Astrocyte (in vitro differentiated cells and primary cell): ENCODE measurements around the gene ZNF740. TPM values are rescaled to one million over a fixed set of nuclear protein-coding genes. Genes with fewer than 3 reads are reported as not detected.

Experiments
- DNase-seq: peaks from one replicate; pipeline ENCODE4 v3.0.0-alpha.2; 2010; ENCODE audit warnings: low read depth
- FAIRE-seq: peaks from 2 replicates; lab custom pipeline; 2011; peaks lifted over from hg19 to GRCh38; lab: Jason Lieb, UNC
- H2AFZ ChIP-seq: 2 replicates; pipeline ENCODE4 v1.6.0; 2012; ENCODE audit warnings: low read depth, low read length, inconsistent platforms
- H3K27ac ChIP-seq: 2 replicates; pipeline ENCODE4 v1.5.1; 2011; ENCODE audit warnings: low read depth, low read length, inconsistent platforms
- H3K27me3 ChIP-seq: 2 replicates; pipeline ENCODE4 v1.6.0; 2011; ENCODE audit warnings: low read length, inconsistent platforms; ENCODE audit not compliant: insufficient read depth
- H3K36me3 ChIP-seq: 2 replicates; pipeline ENCODE4 v1.5.1; 2011; ENCODE audit warnings: low read length, inconsistent platforms; ENCODE audit not compliant: insufficient read depth
- H3K4me1 ChIP-seq: 2 replicates; pipeline ENCODE4 v1.5.1; 2011; ENCODE audit warnings: low read length, inconsistent platforms; ENCODE audit not compliant: insufficient read depth
- H3K4me2 ChIP-seq: 2 replicates; pipeline ENCODE4 v1.6.0; 2012; ENCODE audit warnings: low read length, inconsistent platforms
- H3K4me3 ChIP-seq: 2 replicates; pipeline ENCODE4 v1.5.1; 2011; ENCODE audit warnings: low read depth, mild to moderate bottlenecking, low read length, inconsistent platforms; ENCODE audit not compliant: insufficient read depth
- H3K79me2 ChIP-seq: 2 replicates; pipeline ENCODE4 v1.6.0; 2012; ENCODE audit warnings: mild to moderate bottlenecking, low read length, inconsistent platforms; ENCODE audit not compliant: insufficient read depth
- H3K9ac ChIP-seq: 2 replicates; pipeline ENCODE4 v1.6.0; 2012; ENCODE audit warnings: mild to moderate bottlenecking, low read length, inconsistent platforms
- H3K9me3 ChIP-seq: 2 replicates; pipeline ENCODE4 v1.5.1; 2012; ENCODE audit warnings: low read depth, mild to moderate bottlenecking, low read length, inconsistent platforms; ENCODE audit not compliant: insufficient read depth
- H4K20me1 ChIP-seq: 2 replicates; pipeline ENCODE4 v1.6.0; 2012; ENCODE audit warnings: low read length, inconsistent platforms; ENCODE audit not compliant: insufficient read depth
- H3K27ac Mint-ChIP-seq: one replicate; pipeline ENCODE4 v1.8.0; 2021; ENCODE audit warnings: mild to moderate bottlenecking, mixed read lengths; ENCODE audit not compliant: unreplicated experiment
- H3K27me3 Mint-ChIP-seq: one replicate; pipeline ENCODE4 v1.8.0; 2021; ENCODE audit warnings: low read depth, mixed read lengths; ENCODE audit not compliant: unreplicated experiment
- H3K36me3 Mint-ChIP-seq: one replicate; pipeline ENCODE4 v1.8.0; 2021; ENCODE audit warnings: low read depth, mixed read lengths; ENCODE audit not compliant: unreplicated experiment
- H3K4me1 Mint-ChIP-seq: one replicate; pipeline ENCODE4 v1.8.0; 2021; ENCODE audit warnings: low read depth, mixed read lengths; ENCODE audit not compliant: unreplicated experiment
- H3K4me3 Mint-ChIP-seq: one replicate; pipeline ENCODE4 v1.8.0; 2021; ENCODE audit warnings: mild to moderate bottlenecking, moderate library complexity, mixed read lengths; ENCODE audit not compliant: unreplicated experiment
- H3K9me3 Mint-ChIP-seq: one replicate; pipeline ENCODE4 v1.8.0; 2021; ENCODE audit warnings: mild to moderate bottlenecking, mixed read lengths; ENCODE audit not compliant: unreplicated experiment
- EZH2 ChIP-seq: IDR thresholded peaks from 2 replicates; pipeline ENCODE4 v1.6.1; 2012; ENCODE audit warnings: mild to moderate bottlenecking, low read length, inconsistent platforms; ENCODE audit not compliant: insufficient read depth
- total RNA-seq: library from RNA; stranded (reverse); gene quantifications from 2 replicates; pipeline ENCODE4 v1.2.1, GENCODE V29; 2021
- TF ChIP-seq, protein P1 (sequence below): IDR thresholded peaks from 2 replicates; pipeline ENCODE4 v1.5.1; 2011; ENCODE audit warnings: low read depth, mild to moderate bottlenecking, inconsistent platforms, low read length, moderate library complexity; ENCODE audit not compliant: insufficient read depth

ZNF740 gene
- total RNA-seq, 1 donor from 2014 or later = 31.0 TPM

DNA sequence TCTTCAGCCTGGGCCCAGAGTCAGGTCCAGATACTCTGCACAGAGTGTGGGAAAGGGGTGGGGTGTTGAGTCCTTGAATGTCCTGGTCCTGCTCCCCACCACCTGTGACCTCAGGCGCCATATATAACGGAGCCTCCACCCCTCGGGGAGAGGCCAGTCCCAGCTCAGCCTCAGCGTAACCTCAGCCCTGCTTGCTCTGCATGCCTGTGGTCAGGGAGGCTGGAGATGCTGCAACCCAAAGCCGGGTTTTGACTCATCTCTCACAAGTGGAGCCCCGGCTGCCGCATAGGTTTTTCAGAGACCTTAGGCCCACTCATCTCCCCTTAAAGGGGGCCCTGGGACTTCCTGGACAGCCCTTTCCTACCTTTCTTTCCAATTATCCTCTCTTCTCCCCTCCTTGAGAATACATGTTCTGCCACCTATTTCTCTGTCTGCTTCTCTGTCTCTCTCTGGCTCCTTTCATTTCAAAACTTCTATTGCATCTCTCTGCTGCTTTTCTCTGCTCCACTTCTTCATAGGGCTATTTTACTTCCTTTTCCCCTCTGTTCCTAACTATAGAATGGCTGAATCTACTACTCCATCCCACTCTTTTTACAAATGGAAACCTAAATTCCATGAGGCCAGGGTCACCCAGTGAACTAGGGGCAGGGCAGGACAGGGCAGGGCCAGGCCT lies 25.4 kb downstream of the ZNF740 start:
- no peak overlapping the region for H2AFZ ChIP-seq
- Mint-ChIP-seq H3K4me1 (peaks cover 24% of the 10 kb centered on the region), H3K27me3 (no peaks in the 10 kb centered on the region), H3K36me3 (peaks cover 4% of the 10 kb centered on the region), H3K9me3 (no peaks in the 10 kb centered on the region), H3K27ac (peak overlapping the region; percentile 67), H3K4me3 (peak overlapping the region; percentile 14)
- no peaks in the 10 kb centered on the region for H3K36me3 ChIP-seq
- H3K27me3 ChIP-seq = no peaks in the 10 kb centered on the region
- DNase-seq = peak; percentile 82
- no peaks in the 10 kb centered on the region for H3K9me3 ChIP-seq
- no peak for FAIRE-seq
- no peaks in the 10 kb centered on the region for H3K79me2 ChIP-seq
- H3K4me1 ChIP-seq = peaks cover 6% of the 10 kb centered on the region
- H4K20me1 ChIP-seq = no peaks in the 10 kb centered on the region
- no peak overlapping the region for H3K4me3 ChIP-seq
- peak overlapping the region; percentile 68 for H3K4me2 ChIP-seq
- no peak overlapping the region for H3K27ac ChIP-seq
- TF ChIP-seq, protein P1, sequence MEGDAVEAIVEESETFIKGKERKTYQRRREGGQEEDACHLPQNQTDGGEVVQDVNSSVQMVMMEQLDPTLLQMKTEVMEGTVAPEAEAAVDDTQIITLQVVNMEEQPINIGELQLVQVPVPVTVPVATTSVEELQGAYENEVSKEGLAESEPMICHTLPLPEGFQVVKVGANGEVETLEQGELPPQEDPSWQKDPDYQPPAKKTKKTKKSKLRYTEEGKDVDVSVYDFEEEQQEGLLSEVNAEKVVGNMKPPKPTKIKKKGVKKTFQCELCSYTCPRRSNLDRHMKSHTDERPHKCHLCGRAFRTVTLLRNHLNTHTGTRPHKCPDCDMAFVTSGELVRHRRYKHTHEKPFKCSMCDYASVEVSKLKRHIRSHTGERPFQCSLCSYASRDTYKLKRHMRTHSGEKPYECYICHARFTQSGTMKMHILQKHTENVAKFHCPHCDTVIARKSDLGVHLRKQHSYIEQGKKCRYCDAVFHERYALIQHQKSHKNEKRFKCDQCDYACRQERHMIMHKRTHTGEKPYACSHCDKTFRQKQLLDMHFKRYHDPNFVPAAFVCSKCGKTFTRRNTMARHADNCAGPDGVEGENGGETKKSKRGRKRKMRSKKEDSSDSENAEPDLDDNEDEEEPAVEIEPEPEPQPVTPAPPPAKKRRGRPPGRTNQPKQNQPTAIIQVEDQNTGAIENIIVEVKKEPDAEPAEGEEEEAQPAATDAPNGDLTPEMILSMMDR = no peak
- TF ChIP-seq EZH2 = no peak
- H3K9ac ChIP-seq = peak overlapping the region; percentile 56

GRCh38 chr12:53207042-53207441 lies 26.5 kb downstream of the ZNF740 start, which contains the start of gene ITGB7:
Gene ITGB7 (minus strand): TSS chr12:53207251. CDS start chr12:53200443, 6,808 bp downstream.
- no peak for FAIRE-seq
- no peak within 1 kb of the TSS for H3K27ac ChIP-seq
- H3K4me1 ChIP-seq = peaks cover 6% of the 10 kb centered on the region
- DNase-seq = no peak
- no peak within 1 kb of the TSS for H2AFZ ChIP-seq
- peak within 1 kb of the TSS; percentile 68 for H3K4me2 ChIP-seq
- Mint-ChIP-seq H3K27ac (peak within 1 kb of the TSS; percentile 67), H3K27me3 (no peaks in the 10 kb centered on the region), H3K36me3 (peaks cover 13% of the 10 kb centered on the region), H3K9me3 (no peaks in the 10 kb centered on the region), H3K4me1 (peaks cover 19% of the 10 kb centered on the region), H3K4me3 (peak within 1 kb of the TSS; percentile 12)
- H3K27me3 ChIP-seq = no peaks in the 10 kb centered on the region
- H3K9ac ChIP-seq = peak within 1 kb of the TSS; percentile 56
- no peak for TF ChIP-seq EZH2
- TF ChIP-seq, protein P1 = no peak
- H3K9me3 ChIP-seq = no peaks in the 10 kb centered on the region
- H3K79me2 ChIP-seq = no peaks in the 10 kb centered on the region
- no peak within 1 kb of the TSS for H3K4me3 ChIP-seq
- no peaks in the 10 kb centered on the region for H4K20me1 ChIP-seq
- peaks cover 2% of the 10 kb centered on the region for H3K36me3 ChIP-seq

- Mint-ChIP-seq H3K9me3 (no peaks in the 10 kb centered on the region), H3K4me3 (no peak overlapping the region), H3K4me1 (peaks cover 24% of the 10 kb centered on the region), H3K36me3 (peaks cover 16% of the 10 kb centered on the region), H3K27me3 (no peaks in the 10 kb centered on the region), H3K27ac (no peak overlapping the region)
- H3K27me3 ChIP-seq = no peaks in the 10 kb centered on the region
- H3K79me2 ChIP-seq = no peaks in the 10 kb centered on the region
- H3K4me2 ChIP-seq = no peak overlapping the region
- FAIRE-seq (no peak), DNase-seq (no peak)
- H3K9me3 ChIP-seq = no peaks in the 10 kb centered on the region
- no peak overlapping the region for H3K4me3 ChIP-seq
- peaks cover 13% of the 10 kb centered on the region for H3K4me1 ChIP-seq
- TF ChIP-seq EZH2 = no peak
- TF ChIP-seq, protein P1 = no peak
- no peak overlapping the region for H3K9ac ChIP-seq
- peaks cover 5% of the 10 kb centered on the region for H4K20me1 ChIP-seq
- no peak overlapping the region for H2AFZ ChIP-seq
- no peak overlapping the region for H3K27ac ChIP-seq
- H3K36me3 ChIP-seq = peaks cover 2% of the 10 kb centered on the region
Measured at GRCh38 chr12:53208435-53208834, 27.9 kb downstream of the ZNF740 start.
